Heart left ventricle (tissue), 16 donors: ENCODE results near the gene GABBR1. TPM values are rescaled to one million over a fixed set of nuclear protein-coding genes. Genes with fewer than 3 reads are reported as not detected.

Experiments
- ATAC-seq, 4 donors: fragments of 200-7000 bp; cut with Tn5 transposase; one replicate each; pipeline ENCODE4 v1.9.1; 2020 to 2022; ENCODE audit warnings: moderate library complexity in 4 of 4, mild to moderate bottlenecking in 3 of 4, moderate number of reproducible peaks in 1 of 4
- DNase-seq, 5 donors: peaks; one replicate each; pipeline ENCODE4 v3.0.0-alpha.2; 2020
- H3K27ac ChIP-seq, 12 donors: fragments of 200-600 bp; sonication (generic) in 4 of 12; one replicate each; pipeline versions ENCODE4 v1.5.0 to v1.8.0; 2016 to 2022; ENCODE audit warnings: mild to moderate bottlenecking in 2 of 12
- H3K27me3 ChIP-seq, 9 donors: fragments of 200-600 bp; sonication (generic) in 2 of 9; one replicate each; pipeline versions ENCODE4 v1.5.1 to v1.8.0; 2016 to 2022; ENCODE audit warnings: mild to moderate bottlenecking in 3 of 9
- H3K36me3 ChIP-seq, 9 donors: fragments of 200-600 bp; sonication (generic) in 2 of 9; one replicate each; pipeline versions ENCODE4 v1.5.0 to v1.8.0; 2018 to 2022; ENCODE audit warnings: mild to moderate bottlenecking in 2 of 9
- H3K4me1 ChIP-seq, 12 donors: fragments of 200-600 bp; sonication (generic) in 4 of 12; one replicate each; pipeline versions ENCODE4 v1.5.0 to v1.8.0; 2016 to 2022; ENCODE audit warnings: mild to moderate bottlenecking in 3 of 12
- H3K4me3 ChIP-seq, 12 donors: fragments of 200-600 bp; sonication (generic) in 4 of 12; one replicate each; pipeline versions ENCODE4 v1.5.0 to v1.8.0; 2017 to 2022; ENCODE audit warnings: mild to moderate bottlenecking in 9 of 12, moderate library complexity in 4 of 12
- H3K9me3 ChIP-seq, 12 donors: fragments of 200-600 bp; sonication (generic) in 4 of 12; one replicate each; pipeline versions ENCODE4 v1.5.0 to v1.8.0; 2016 to 2022; ENCODE audit warnings: mild to moderate bottlenecking in 1 of 12
- POLR2A ChIP-seq, 2 donors: fragments of 450-650 bp; IDR thresholded peaks; one replicate each; pipeline ENCODE4 v1.6.1; 2017; ENCODE audit warnings: antibody characterized with exemption in 2 of 2, mild to moderate bottlenecking in 2 of 2, moderate library complexity in 2 of 2
- WGBS, 4 donors: extraction: QIAGEN DNeasy Blood & Tissue Kit in 2 of 4; methylation state at CpG; one replicate each; pipeline versions ENCODE4 v1.1.5 to v1.1.7; 2013 to 2018; 5-methylcytosine and 5-hydroxymethylcytosine counted together
- intact Hi-C, 10 donors: fragments of 100-400 bp; cut with DNase I; formaldehyde crosslinking; loops; one replicate each; pipeline versions ENCODE4 v1.11.1 to v1.14.2; 2022
- polyA plus RNA-seq, 2 donors: library from polyadenylated mRNA; stranded (reverse); fragments of 200-250 nt; gene quantifications; one replicate each; pipeline ENCODE4 v1.2.3, GENCODE V29; 2013
- total RNA-seq, 9 donors: library from RNA; depleted of rRNA in 2 of 9; stranded (reverse); fragments of >200 nt in 2 of 9; fragmentation: NEBNext Ultra II Directional in 3 of 9; extraction: Animal tissue kit (Norgen Biotek cat#: 25700) in 3 of 9; gene quantifications; one replicate each; pipeline versions ENCODE4 v1.1.0 to v1.2.4, GENCODE V29; 2016 to 2023
- TF ChIP-seq, protein P1 (sequence below), 12 donors: fragments of 200-600 bp; sonication (generic) in 4 of 12; IDR thresholded peaks; one replicate each; pipeline versions ENCODE4 v1.5.0 to v1.8.0; 2018 to 2022; ENCODE audit warnings: antibody characterized with exemption in 12 of 12, mild to moderate bottlenecking in 5 of 12
- donor health status: ischemic (EF 13 %, LVEDD 7.1; RV severe dilation, severe dysfunction).
- donor health status: healthy with polysubstance abuse.
- donor health status: DM: no; HTN: yes; CAD: no.
- donor health status: DM: no; HTN: no; CAD: no.
- donor health status: ischemic (EF 25% LVEDD 6.9; RV normal size, moderate dysfunction).
- donor health status: ischemic (EF 25% LVEDD 5.7; RV mildly dilated, moderate dysfunction).
- donor health status: healthy.
- donor health status: DM: yes; HTN: yes; CAD: no.
- donor health status: ischemic (EF 35%, LVEDD 5.7; RV mildly dilated, moderate dysfunction).
- donor health status: nonischemic (EF 11% LVEDD 7.7; RV severe dilation, severe dysfunction).
- donor health status: DM: yes; HTN: yes; CAD: no.
- donor health status: PGD.
- donor health status: ischemic (EF 29% LVEDD 5.4; RV normal size, mild dysfunction).
- donor health status: nonischemic (EF 23%, LVEDD 6.1; RV moderate dilation, normal function).

Gene GABBR1
- total and polyA plus RNA-seq, 11 donors = 11.6 to 30.8 (median 18.1) TPM

- DNase-seq = peak; percentile 98 to 99 (median 98)
- TF ChIP-seq, protein P1, sequence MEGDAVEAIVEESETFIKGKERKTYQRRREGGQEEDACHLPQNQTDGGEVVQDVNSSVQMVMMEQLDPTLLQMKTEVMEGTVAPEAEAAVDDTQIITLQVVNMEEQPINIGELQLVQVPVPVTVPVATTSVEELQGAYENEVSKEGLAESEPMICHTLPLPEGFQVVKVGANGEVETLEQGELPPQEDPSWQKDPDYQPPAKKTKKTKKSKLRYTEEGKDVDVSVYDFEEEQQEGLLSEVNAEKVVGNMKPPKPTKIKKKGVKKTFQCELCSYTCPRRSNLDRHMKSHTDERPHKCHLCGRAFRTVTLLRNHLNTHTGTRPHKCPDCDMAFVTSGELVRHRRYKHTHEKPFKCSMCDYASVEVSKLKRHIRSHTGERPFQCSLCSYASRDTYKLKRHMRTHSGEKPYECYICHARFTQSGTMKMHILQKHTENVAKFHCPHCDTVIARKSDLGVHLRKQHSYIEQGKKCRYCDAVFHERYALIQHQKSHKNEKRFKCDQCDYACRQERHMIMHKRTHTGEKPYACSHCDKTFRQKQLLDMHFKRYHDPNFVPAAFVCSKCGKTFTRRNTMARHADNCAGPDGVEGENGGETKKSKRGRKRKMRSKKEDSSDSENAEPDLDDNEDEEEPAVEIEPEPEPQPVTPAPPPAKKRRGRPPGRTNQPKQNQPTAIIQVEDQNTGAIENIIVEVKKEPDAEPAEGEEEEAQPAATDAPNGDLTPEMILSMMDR (IDR thresholded peaks at IDR 0.05) = peak; percentile 84 to 97 (median 94)
- peak; percentile 35 to 89 for TF ChIP-seq POLR2A (IDR thresholded peaks at IDR 0.05)
- Histone ChIP-seq H3K27ac (peak overlapping the region; percentile 92 to 98 (median 96)), H3K4me1 (peaks cover 0 to 15% (median 5%) of the 10 kb centered on the region in 12 donors), H3K4me3 (peak overlapping the region in 11 of 12 donors; percentile 44 to 82 (median 68)), H3K36me3 (no peaks in the 10 kb centered on the region), H3K9me3 (no peaks in the 10 kb centered on the region), H3K27me3 (peaks cover 0 to 2% (median 0%) of the 10 kb centered on the region in 9 donors)
- WGBS, 4 donors = 4 to 6% (median 4%) methylated on average over 32 to 33 of the region's 33 CpGs
- peak; percentile 95 to 98 (median 97) for ATAC-seq
- intact Hi-C loops = loop anchor here in 7 of 10 donors (2.0 to 10.0 kb wide), 6 partner anchors 35 to 185 kb away; no protein-coding TSS in a partner anchor
Observed at GRCh38 chr6:29649701-29650673, 17.0 kb upstream of the GABBR1 start.

GRCh38 chr6:29647927-29648642 lies 15.1 kb upstream of the GABBR1 start:
- WGBS, 4 donors = 91 to 94% (median 91%) methylated on average over 23 of the region's 23 CpGs
- Histone ChIP-seq H3K27me3 (no peaks in the 10 kb centered on the region), H3K9me3 (no peaks in the 10 kb centered on the region), H3K4me1 (peaks cover 0 to 12% (median 4%) of the 10 kb centered on the region in 12 donors), H3K36me3 (no peaks in the 10 kb centered on the region), H3K4me3 (no peak overlapping the region), H3K27ac (no peak overlapping the region)
- TF ChIP-seq POLR2A (IDR thresholded peaks at IDR 0.05) = no peak
- TF ChIP-seq, protein P1 (IDR thresholded peaks at IDR 0.05) = peak in 11 of 12 donors; percentile 32 to 59 (median 50)
- ATAC-seq = no peak
- intact Hi-C loops = loop anchor here in 4 of 10 donors (2.0 to 10.0 kb wide), 4 partner anchors 39 to 187 kb away; no protein-coding TSS in a partner anchor
- no peak for DNase-seq

- 44 to 60% (median 55%) methylated on average over 3 of the region's 3 CpGs for WGBS, 4 donors
- TF ChIP-seq, protein P1 (IDR thresholded peaks at IDR 0.05) = no peak
- TF ChIP-seq POLR2A (IDR thresholded peaks at IDR 0.05) = no peak
- Histone ChIP-seq H3K4me3 (no peak overlapping the region), H3K27me3 (no peaks in the 10 kb centered on the region), H3K27ac (peak overlapping the region in 1 of 12 donors; percentile 10), H3K36me3 (no peaks in the 10 kb centered on the region), H3K4me1 (peaks cover 0 to 11% (median 0%) of the 10 kb centered on the region in 12 donors), H3K9me3 (no peaks in the 10 kb centered on the region)
- DNase-seq (no peak), ATAC-seq (peak in 1 of 4 donors; percentile 49)
- intact Hi-C loops = loop anchor here in 1 of 10 donors (10.0 kb wide), 1 partner anchor 193 kb away; no protein-coding TSS in a partner anchor
Observed at GRCh38 chr6:29641430-29642148, 8.6 kb upstream of the GABBR1 start.
